ENCODE results near the gene TMEM117.
A peak's percentile ranks its signal among the peaks of the same experiment; 100 is the strongest.
"Not testable (repeated sequence)": the region's sequence is repeated elsewhere in the genome, so short reads cannot be mapped to it uniquely, and the experiment has no call there.

Gene TMEM117

DNA sequence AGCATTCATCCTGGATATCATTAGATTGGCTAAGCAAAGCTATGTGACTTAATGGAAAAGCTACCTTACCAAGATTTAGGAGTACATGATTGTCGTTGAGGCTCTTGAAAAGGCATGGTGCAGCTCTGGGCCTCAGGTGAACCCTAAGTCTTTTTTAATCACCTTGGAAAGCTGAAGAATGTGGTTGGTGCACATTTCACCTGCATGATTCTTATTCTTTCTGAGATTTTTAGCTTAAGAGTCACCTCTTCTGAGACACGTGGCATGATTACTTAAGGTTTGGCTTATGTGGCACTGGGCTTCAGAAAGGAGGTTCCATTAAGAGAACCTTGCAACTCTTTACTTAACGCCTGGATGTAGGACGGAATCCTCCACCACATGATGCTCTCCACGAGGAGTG, 498.5 kb downstream of the TMEM117 start:
- DNase-seq = no peak

DNA sequence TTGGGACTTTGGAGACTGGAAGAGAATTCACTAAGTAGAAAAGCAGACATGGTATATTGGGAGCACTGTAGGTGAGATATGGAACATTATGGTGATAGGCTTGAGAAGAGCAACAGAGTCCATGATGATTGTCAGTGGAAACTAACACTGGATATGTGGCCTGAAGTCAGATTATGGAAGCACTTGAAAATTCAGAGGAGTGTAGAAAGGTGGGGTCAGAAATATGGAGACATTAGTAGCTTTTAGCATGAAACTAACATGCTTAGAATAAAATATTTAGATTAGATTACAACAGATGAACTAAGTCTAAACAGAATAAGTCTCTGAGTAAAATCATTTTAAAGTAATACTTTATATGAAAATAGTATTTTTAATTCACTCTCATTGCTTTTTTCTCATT, 499.1 kb downstream of the TMEM117 start:
- no peak for DNase-seq

- DNase-seq = no peak
Observed at GRCh38 chr12:44336577-44336976, 500.7 kb downstream of the TMEM117 start.

- no peak for DNase-seq
Observed at GRCh38 chr12:44342371-44342770, 506.5 kb downstream of the TMEM117 start.

DNA sequence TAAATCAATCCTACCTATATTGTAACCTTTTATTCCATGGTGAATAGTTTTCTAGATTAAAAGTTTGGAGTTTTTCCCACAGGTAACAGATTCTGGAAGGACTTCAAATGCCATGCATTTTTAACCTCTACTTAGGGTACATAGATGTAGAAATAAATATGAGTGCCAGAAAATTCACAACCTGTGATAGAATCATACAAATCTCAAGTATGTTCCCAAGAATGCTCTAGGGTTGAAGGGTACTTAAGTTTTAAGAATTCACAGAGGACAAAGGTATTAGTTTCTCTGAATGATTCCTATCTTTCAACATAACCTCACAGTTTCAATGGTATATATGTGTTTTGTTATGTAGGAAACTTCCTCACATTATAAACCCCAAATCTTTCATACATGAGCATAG, 511.3 kb downstream of the TMEM117 start:
- DNase-seq = no peak

DNA sequence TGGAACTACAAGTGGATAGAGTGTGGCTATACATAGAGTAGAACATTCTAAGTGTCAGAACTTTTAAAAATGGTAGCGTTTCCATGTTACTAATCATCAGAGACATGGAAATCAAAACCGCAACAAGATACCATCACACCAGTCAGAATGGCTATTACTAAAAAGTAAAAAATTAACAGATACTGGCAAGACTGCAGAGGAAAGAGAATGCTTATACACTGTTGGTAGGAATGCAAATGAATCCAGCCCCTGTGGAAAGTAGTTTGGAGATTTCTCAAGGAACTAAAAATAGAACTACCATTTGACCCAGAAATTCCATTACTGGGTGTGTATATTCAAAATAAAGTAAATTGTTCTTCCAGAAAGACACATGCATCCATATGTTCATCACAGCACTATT, 521.6 kb downstream of the TMEM117 start:
- DNase-seq = no peak

- DNase-seq = no peak
Observed at GRCh38 chr12:44358636-44359035, 522.8 kb downstream of the TMEM117 start.

- DNase-seq = no peak
Observed at GRCh38 chr12:44362947-44363346, 527.1 kb downstream of the TMEM117 start.

DNA sequence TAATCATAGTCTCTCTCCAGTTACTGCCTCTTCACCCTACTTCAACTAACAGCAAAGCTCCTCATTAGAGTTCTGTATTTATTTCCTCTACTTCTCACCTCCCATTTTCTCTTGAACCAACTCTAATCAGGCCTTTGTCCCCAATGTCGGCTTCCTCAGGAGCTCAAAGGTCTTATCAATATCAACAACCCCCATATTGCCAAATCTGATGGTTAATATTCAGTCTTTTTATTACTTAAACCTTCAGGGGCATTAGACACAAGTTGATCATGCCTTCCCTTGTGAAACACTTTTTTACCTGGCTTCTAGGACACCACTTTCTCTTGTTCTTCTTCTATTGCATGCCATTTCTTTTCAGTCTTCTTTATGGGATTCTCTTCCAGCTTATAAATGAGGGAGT, 531.3 kb downstream of the TMEM117 start:
- DNase-seq = no peak

DNA sequence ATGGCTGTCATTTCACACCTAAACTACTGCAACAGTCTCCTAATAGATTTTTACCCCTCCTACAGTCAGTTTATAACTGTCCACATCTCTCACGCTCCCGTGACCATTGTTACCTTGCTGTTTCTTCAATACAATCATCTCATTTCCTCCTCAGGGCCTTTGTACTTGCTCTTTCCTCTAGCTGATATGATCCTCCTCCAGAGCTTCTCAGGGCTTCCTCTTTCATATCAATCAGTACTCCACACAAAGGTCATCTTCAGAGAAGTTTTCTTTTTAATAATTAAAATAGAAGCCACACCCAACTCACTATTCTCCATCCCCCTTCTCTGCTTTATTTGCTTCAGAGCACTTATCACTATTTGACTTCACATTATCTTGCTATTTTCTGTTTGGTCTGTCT, 532.0 kb downstream of the TMEM117 start:
- DNase-seq = no peak

GRCh38 chr12:44369998-44370397, 534.1 kb downstream of the TMEM117 start:
- no peak for DNase-seq

DNA sequence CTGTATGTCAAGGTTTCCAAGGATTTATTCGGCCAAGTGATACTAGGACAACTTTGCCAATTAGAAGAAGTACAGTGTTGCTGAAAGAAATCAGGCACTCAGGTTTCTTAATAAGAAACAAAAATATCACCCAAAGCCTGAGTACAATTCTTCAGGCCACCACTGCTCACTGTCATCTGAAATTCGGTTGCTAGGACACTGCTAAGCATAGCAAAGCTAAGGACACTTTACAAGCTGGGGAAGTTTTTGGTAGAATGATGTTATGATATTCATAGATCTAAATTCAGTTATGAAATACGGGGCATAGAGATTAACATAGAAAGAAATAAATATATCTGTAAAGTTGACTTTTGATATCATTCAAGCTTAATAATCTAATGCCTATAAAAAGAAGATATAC, 535.1 kb downstream of the TMEM117 start:
- no peak for DNase-seq

GRCh38 chr12:44372259-44372658, 536.4 kb downstream of the TMEM117 start:
- DNase-seq = no peak

DNA sequence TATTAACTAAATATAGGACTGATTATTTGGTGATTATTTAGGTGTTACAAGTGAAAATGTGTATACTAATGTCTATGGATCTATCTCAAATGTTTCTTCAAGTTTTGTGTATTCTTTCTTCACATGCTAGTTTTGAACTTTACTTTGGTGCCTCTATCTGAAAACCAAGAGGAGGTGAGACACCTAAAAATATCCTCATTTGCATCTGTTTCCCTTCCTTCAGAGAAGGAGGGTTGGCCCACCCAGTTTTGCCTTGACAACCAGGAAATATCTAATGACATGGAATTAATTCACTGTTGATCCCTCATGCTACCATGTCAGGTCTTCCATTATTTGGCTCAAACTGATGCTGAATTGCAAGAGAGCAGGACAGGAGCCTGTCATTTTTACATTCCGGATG, 539.8 kb downstream of the TMEM117 start:
- no peak for DNase-seq

- peak in 1 of 2 experiments; percentile 14 for DNase-seq
Observed at GRCh38 chr12:44377443-44378187, 541.7 kb downstream of the TMEM117 start.

DNA sequence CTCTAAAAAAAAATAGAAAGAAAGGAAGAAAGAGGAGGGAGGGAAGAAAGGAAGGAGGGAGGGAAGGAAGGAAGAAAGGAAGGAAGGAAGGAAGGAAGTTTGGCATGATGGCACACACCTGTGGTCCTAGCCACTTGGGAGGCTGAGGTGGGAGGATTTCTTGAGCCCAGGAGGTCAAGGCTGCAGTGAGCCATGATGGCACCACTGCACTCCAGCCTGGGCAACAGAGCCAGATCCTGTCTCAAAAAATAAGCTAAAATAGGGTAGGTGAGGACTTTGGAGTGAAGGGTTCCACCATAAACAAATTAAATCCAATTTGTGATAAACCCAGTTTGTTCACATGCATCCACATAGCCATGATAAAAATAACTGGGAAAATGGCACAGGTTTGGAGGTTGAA, 543.2 kb downstream of the TMEM117 start:
- DNase-seq = not testable (repeated sequence)

- DNase-seq = no peak
Observed at GRCh38 chr12:44379831-44380230, 544.0 kb downstream of the TMEM117 start.

- DNase-seq = no peak
Observed at GRCh38 chr12:44380861-44381260, 545.0 kb downstream of the TMEM117 start.

DNA sequence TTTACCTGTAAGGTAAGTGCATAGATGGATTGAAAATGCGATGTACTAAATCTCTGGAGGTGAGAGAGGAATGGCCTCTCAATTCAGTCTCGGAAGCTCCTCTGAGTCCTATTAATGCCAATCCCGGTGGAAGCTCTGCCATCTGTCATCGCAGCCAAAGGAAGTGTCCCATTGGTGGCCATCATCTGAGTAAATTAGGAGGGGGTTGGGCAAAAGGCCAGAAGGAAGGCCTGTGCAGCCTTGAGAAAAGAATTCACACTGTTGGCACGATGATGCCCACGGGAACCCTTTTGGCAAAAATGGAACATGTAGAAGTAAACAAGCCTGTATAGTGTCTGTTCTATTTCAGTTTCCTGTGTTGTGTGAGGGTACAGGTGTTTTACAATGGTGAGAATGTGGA, 545.5 kb downstream of the TMEM117 start:
- no peak for DNase-seq

DNA sequence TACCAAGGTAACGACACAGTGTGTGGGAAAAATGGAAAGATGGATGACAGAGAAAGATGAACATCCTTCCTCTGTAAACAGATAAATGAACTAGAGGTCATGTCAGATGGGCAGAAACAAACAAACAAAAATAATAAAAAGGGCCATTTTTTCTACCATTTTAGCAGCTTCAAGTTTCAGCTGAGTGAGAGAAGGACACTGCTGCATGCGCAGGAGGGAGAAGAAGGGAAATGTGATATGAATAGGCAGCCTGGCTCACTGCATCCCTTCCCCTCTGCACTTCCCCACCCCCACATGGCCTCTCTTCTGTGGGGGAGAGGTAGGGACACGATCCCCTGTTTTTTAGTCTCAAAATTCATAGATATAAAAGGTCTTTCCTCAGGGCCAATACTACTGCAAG, 548.3 kb downstream of the TMEM117 start:
- DNase-seq = no peak

DNA sequence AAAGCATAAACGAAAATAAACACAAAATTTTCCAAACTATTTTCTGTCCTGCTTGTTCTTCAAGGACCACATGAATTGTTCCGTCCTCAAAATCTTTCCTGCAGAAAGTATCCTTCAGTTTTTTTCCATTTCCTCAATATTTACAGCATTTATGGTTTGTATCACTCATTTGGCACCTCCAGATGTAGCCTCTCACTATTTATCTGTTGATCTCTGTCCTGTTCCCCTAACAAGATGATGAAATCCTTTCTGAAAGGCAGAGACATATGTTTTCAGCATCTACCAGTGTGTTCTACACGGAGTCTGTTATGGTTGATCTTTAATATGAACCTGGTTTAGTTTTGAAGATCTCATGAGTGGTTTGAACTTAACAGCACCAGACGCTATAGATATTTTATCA, 550.1 kb downstream of the TMEM117 start:
- no peak for DNase-seq

DNA sequence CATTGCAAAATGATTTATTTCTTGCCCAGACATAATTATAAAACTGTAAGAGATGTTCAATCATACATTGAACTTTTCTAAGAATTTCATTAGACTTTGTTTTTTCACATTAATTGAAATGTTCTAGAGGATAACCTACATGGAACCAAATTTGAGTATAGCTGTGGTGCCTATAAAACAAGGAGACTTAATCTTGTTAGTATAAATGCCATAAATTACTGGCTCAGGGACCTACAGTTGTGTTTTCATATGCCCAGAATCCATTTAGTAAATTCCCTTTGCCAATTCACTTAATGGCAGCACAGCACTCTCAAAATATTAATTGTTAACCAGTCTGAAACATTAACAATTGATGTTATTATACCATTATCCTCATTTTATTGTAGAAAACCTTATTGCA, 551.7 kb downstream of the TMEM117 start:
- DNase-seq = no peak

- no peak for DNase-seq
Observed at GRCh38 chr12:44389038-44389437, 553.2 kb downstream of the TMEM117 start.

GRCh38 chr12:44389896-44390295, 554.0 kb downstream of the TMEM117 start:
- DNase-seq = no peak

GRCh38 chr12:44397631-44398030, 561.8 kb downstream of the TMEM117 start:
- no peak for DNase-seq
